HG03575 (cell line): ENCODE data around the gene DPP6.
"Not testable (repeated sequence)": the region's sequence is repeated elsewhere in the genome, so short reads cannot be mapped to it uniquely, and the experiment has no call there.

Source experiments
- ATAC-seq: cut with Tn5 transposase; IDR thresholded peaks from one replicate; pipeline ENCODE4 v1.9.1; 2021; ENCODE audit not compliant: unreplicated experiment, insufficient number of reproducible peaks, low FRiP score; ENCODE audit errors: extremely low read depth

Gene DPP6

GRCh38 chr7:154929006-154929726 lies 877.0 kb downstream of the DPP6 start:
- no peak for ATAC-seq

- no peak for ATAC-seq
Measured at GRCh38 chr7:154931906-154932305, 879.7 kb downstream of the DPP6 start.

GRCh38 chr7:154934353-154934952 lies 882.3 kb downstream of the DPP6 start:
- not testable (repeated sequence) for ATAC-seq

- ATAC-seq: no peak
Measured at GRCh38 chr7:154937837-154938236, 885.6 kb downstream of the DPP6 start.

GRCh38 chr7:154942691-154943090 lies 890.5 kb downstream of the DPP6 start:
- ATAC-seq: no peak
